HCT116 (cell line): ENCODE measurements around the gene CADPS. TPM values are rescaled to one million over a fixed set of nuclear protein-coding genes. Genes with fewer than 3 reads are reported as not detected.

Source experiments
- ATAC-seq: fragments of 200-7000 bp; cut with Tn5 transposase; 2 replicates; pipeline ENCODE4 v1.9.1; 2020; ENCODE audit warnings: mild to moderate bottlenecking, moderate library complexity
- BruUV-seq: library from RNA; stranded (reverse); fragments of 400-500 nt; replicated peaks from 2 replicates; lab custom pipeline; 2021; lab: Mats Ljungman, UMichigan
- CTCF ChIA-PET: fragments of 300-600 bp; sonication (Branson Sonifier 250); formaldehyde crosslinking; loops from one replicate; lab custom pipeline; 2021; ENCODE audit warnings: antibody characterized with exemption; lab: Charles Lee
- POLR2A ChIA-PET: fragments of 300-600, 350-600 bp; sonication (Branson Sonifier 250); formaldehyde crosslinking; loops from one replicate; lab custom pipeline; 2021; ENCODE audit warnings: antibody characterized with exemption; lab: Charles Lee
- RAD21 ChIA-PET, 2 experiments: fragments of 300-600 bp; sonication (Branson Sonifier 250); formaldehyde crosslinking; loops; one replicate each; lab custom pipeline; 2023; ENCODE audit warnings: low total read pairs in 2 of 2; ENCODE audit not compliant: uncharacterized antibody in 2 of 2, unreplicated experiment in 2 of 2, low non-redundant PET in 1 of 2; lab: Charles Lee
- DNase-seq: peaks from one replicate; pipeline ENCODE4 v3.0.0-alpha.2; 2010; ENCODE audit warnings: low read depth, low spot score
- H2AFZ ChIP-seq: fragments of 200-600 bp; shearing (Covaris generic), sonication (generic); 2 replicates; pipeline ENCODE4 v1.6.1; 2017; ENCODE audit warnings: low read depth, mixed run types, mixed read lengths, antibody characterized with exemption, low read length; ENCODE audit not compliant: poor library complexity, severe bottlenecking
- H3K27ac ChIP-seq: 2 replicates; pipeline ENCODE4 v1.5.1; 2012; ENCODE audit warnings: low read depth, low read length
- H3K27me3 ChIP-seq: fragments of 200-600 bp; sonication (generic); 2 replicates; pipeline ENCODE4 v1.6.1; 2016; ENCODE audit warnings: mixed run types, low read length, mixed read lengths; ENCODE audit not compliant: insufficient read depth
- H3K36me3 ChIP-seq, 2 experiments: fragments of 200-500 bp in 1 of 2; fragments of 200-600 bp in 1 of 2; sonication (Bioruptor generic) in 1 of 2; sonication (generic) in 1 of 2; 2 replicates each; pipeline versions ENCODE4 v1.5.1 to v1.6.1; 2014 to 2016; ENCODE audit warnings: low read length in 2 of 2, inconsistent platforms in 1 of 2, mixed read lengths in 1 of 2, mixed run types in 1 of 2; ENCODE audit not compliant: insufficient read depth in 2 of 2, control insufficient read depth in 1 of 2
- H3K4me1 ChIP-seq, 2 experiments: fragments of 200-600 bp in 1 of 2; sonication (generic) in 1 of 2; 2 replicates each; pipeline versions ENCODE4 v1.5.1 to v1.6.1; 2012 to 2017; ENCODE audit warnings: low read length in 2 of 2, inconsistent platforms in 1 of 2, mild to moderate bottlenecking in 1 of 2, mixed read lengths in 1 of 2, mixed run types in 1 of 2, moderate library complexity in 1 of 2; ENCODE audit not compliant: insufficient read depth in 2 of 2, control insufficient read depth in 1 of 2
- H3K4me2 ChIP-seq: fragments of 200-600 bp; sonication (generic); 2 replicates; pipeline ENCODE4 v1.6.1; 2017; ENCODE audit warnings: mixed run types, low read length, mixed read lengths
- H3K4me3 ChIP-seq, 2 experiments: fragments of 200-600 bp in 1 of 2; sonication (generic) in 1 of 2; replicated peaks in 1 of 2; 2 replicates each; pipeline ENCODE4 v1.5.1; 2011 to 2016; ENCODE audit warnings: low read length in 2 of 2, control low read depth in 1 of 2, low read depth in 1 of 2, mild to moderate bottlenecking in 1 of 2, mixed read lengths in 1 of 2, mixed run types in 1 of 2
- H3K79me2 ChIP-seq: fragments of 200-600 bp; sonication (generic); 2 replicates; pipeline ENCODE4 v1.6.1; 2017; ENCODE audit warnings: mild to moderate bottlenecking, mixed run types, low read length, moderate library complexity, mixed read lengths; ENCODE audit not compliant: insufficient read depth
- H3K9ac ChIP-seq: fragments of 200-600 bp; sonication (generic); 2 replicates; pipeline ENCODE4 v1.6.1; 2016; ENCODE audit warnings: low read length, mixed read lengths
- H3K9me2 ChIP-seq: fragments of 200-600 bp; sonication (generic), shearing (Covaris generic); 2 replicates; pipeline ENCODE4 v1.6.1; 2017; ENCODE audit warnings: mixed run types, mild to moderate bottlenecking, moderate library complexity; ENCODE audit not compliant: insufficient read depth
- H3K9me3 ChIP-seq, 2 experiments: fragments of 200-500 bp in 1 of 2; fragments of 200-600 bp in 1 of 2; sonication (Bioruptor generic) in 1 of 2; sonication (generic) in 1 of 2; 2 replicates each; pipeline ENCODE4 v1.6.1; 2014 to 2017; ENCODE audit warnings: low read length in 2 of 2, mixed read lengths in 2 of 2, inconsistent platforms in 1 of 2, low read depth in 1 of 2, mild to moderate bottlenecking in 1 of 2, mixed run types in 1 of 2, moderate library complexity in 1 of 2; ENCODE audit not compliant: control insufficient read depth in 1 of 2, insufficient read depth in 1 of 2
- H4K20me1 ChIP-seq: fragments of 200-600 bp; sonication (generic), shearing (Covaris generic); 2 replicates; pipeline ENCODE4 v1.6.1; 2017; ENCODE audit warnings: mixed run types, mild to moderate bottlenecking, moderate library complexity; ENCODE audit not compliant: insufficient read depth
- CEBPB ChIP-seq: IDR thresholded peaks from 2 replicates; pipeline ENCODE4 v1.6.1; 2012; ENCODE audit warnings: low read depth
- CTCF ChIP-seq, 3 experiments: fragments of 200-600 bp in 1 of 3; sonication (generic) in 1 of 3; IDR thresholded peaks in 2 of 3; conservative IDR thresholded peaks in 1 of 3; 2 replicates each; pipeline ENCODE4 v1.5.1; 2012 to 2017; ENCODE audit warnings: low read depth in 2 of 3, low read length in 2 of 3, antibody characterized with exemption in 1 of 3, borderline replicate concordance in 1 of 3, control low read depth in 1 of 3, mild to moderate bottlenecking in 1 of 3, mixed read lengths in 1 of 3, mixed run types in 1 of 3, moderate library complexity in 1 of 3; ENCODE audit not compliant: insufficient read depth in 1 of 3
- EGR1 ChIP-seq: IDR thresholded peaks from 2 replicates; pipeline ENCODE4 v1.6.1; 2012; ENCODE audit warnings: low read depth
- ELF1 ChIP-seq: IDR thresholded peaks from 2 replicates; pipeline ENCODE4 v1.6.1; 2012; ENCODE audit warnings: low read depth, borderline replicate concordance
- JUND ChIP-seq: IDR thresholded peaks from 2 replicates; pipeline ENCODE4 v1.6.1; 2012
- MAX ChIP-seq: IDR thresholded peaks from 2 replicates; pipeline ENCODE4 v1.6.1; 2012
- SP1 ChIP-seq: IDR thresholded peaks from 2 replicates; pipeline ENCODE4 v1.6.1; 2012; ENCODE audit warnings: low read depth
- ZFX ChIP-seq: fragments of 450-650 bp; IDR thresholded peaks from 2 replicates; pipeline ENCODE4 v1.6.1; 2017
- intact Hi-C: fragments of 100-400 bp; cut with micrococcal nuclease; formaldehyde crosslinking; loops from 2 replicates; pipeline ENCODE4 v1.10.0; 2022
- total RNA-seq: library from RNA; stranded (reverse); gene quantifications from one replicate; pipeline ENCODE4 v1.2.1, GENCODE V29; 2021; ENCODE audit not compliant: unreplicated experiment
- TF ChIP-seq, protein P1 (sequence below): IDR thresholded peaks from 2 replicates; pipeline ENCODE4 v1.6.1; 2012

CADPS gene
- total RNA-seq, 1 experiment from 2014 or later, result not detected

DNA sequence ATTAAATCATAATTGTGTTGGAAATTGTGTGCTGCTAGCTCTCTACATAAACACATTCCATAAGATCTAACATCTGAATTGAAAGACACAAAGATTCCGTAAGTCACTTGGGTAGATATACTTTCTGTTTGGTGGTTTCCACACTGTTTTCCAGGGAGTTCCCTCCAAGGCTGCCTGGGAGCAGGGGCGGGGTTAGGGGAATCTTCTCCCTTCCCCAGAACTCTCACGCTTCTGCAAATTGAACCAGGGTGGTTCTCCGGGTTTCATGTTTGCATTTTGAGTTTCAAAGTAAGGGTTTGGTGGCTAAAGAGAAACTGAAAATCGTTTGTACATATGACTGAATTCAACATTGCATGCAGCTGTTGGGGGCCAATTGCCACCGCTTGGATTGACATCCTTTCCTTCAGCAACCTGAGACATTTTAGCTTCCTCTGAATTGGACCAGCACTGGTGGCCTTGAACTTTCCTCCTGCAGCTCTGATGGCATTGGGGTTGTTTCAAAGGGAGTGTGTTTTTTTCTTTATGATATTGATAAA lies 309.1 kb downstream of the CADPS start:
- Histone ChIP-seq H2AFZ (no peak overlapping the region), H3K9me2 (no peaks in the 10 kb centered on the region), H3K9ac (no peak overlapping the region), H3K4me2 (no peak overlapping the region), H3K27ac (no peak overlapping the region), H3K27me3 (peaks cover 17% of the 10 kb centered on the region; the same call in 1 of the 2 replicates), H4K20me1 (no peaks in the 10 kb centered on the region), H3K4me1 (no peaks in the 10 kb centered on the region), H3K79me2 (no peaks in the 10 kb centered on the region), H3K36me3 (no peaks in the 10 kb centered on the region), H3K9me3 (no peaks in the 10 kb centered on the region)
- ChIA-PET CTCF (no interaction called here), POLR2A (no interaction called here), RAD21 (no interaction called here)
- ATAC-seq (no peak), DNase-seq (no peak)
- intact Hi-C loops, result no loop called here
- TF ChIP-seq, protein P1, sequence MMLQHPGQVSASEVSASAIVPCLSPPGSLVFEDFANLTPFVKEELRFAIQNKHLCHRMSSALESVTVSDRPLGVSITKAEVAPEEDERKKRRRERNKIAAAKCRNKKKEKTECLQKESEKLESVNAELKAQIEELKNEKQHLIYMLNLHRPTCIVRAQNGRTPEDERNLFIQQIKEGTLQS, result no peak
- TF ChIP-seq CEBPB (no peak), CTCF (IDR thresholded peaks at IDR 0.05 in 2 of 3, conservative IDR thresholded peaks at IDR 0.05 in 1 of 3; ENCODE audit: borderline replicate concordance in 1 of 3, insufficient read depth in 1 of 3, low read depth in 2 of 3, low read length in 2 of 3) (no peak), ZFX (no peak), SP1 (no peak), JUND (no peak), MAX (no peak), ELF1 (no peak), EGR1 (no peak)
- TF ChIP-seq, all 23 proteins: peak for 0
- no TSS peak for BruUV-seq
- H3K4me3 ChIP-seq, result no peak overlapping the region
